Immature natural killer cell (primary cell): ENCODE data around the gene ARHGAP11A. TPM values are rescaled to one million over a fixed set of nuclear protein-coding genes. Genes with fewer than 3 reads are reported as not detected.

Experiments used
- DNase-seq, 3 donors: peaks; one replicate each; pipeline ENCODE4 v3.0.0; 2022; ENCODE audit warnings: mixed read lengths in 1 of 3
- H3K27ac Mint-ChIP-seq, 6 donors: one replicate each; pipeline ENCODE4 v1.8.0; 2020; ENCODE audit warnings: mixed read lengths in 6 of 6, mild to moderate bottlenecking in 5 of 6, inconsistent platforms in 4 of 6, moderate library complexity in 3 of 6
- H3K27me3 Mint-ChIP-seq, 3 donors: one replicate each; pipeline ENCODE4 v1.8.0; 2020 to 2021; ENCODE audit warnings: low read depth in 3 of 3, mild to moderate bottlenecking in 3 of 3, mixed read lengths in 3 of 3, moderate library complexity in 3 of 3, inconsistent platforms in 1 of 3
- H3K36me3 Mint-ChIP-seq, 3 donors: one replicate each; pipeline ENCODE4 v1.8.0; 2020; ENCODE audit warnings: mixed read lengths in 3 of 3, inconsistent platforms in 2 of 3, mild to moderate bottlenecking in 2 of 3
- H3K4me1 Mint-ChIP-seq, 2 donors: one replicate each; pipeline ENCODE4 v1.8.0; 2020; ENCODE audit warnings: inconsistent platforms in 2 of 2, mild to moderate bottlenecking in 2 of 2, mixed read lengths in 2 of 2, moderate library complexity in 1 of 2
- H3K4me3 Mint-ChIP-seq, 5 donors: one replicate each; pipeline ENCODE4 v1.8.0; 2020; ENCODE audit warnings: mild to moderate bottlenecking in 5 of 5, mixed read lengths in 5 of 5, inconsistent platforms in 3 of 5, moderate library complexity in 3 of 5
- H3K9me3 Mint-ChIP-seq, 6 donors: one replicate each; pipeline ENCODE4 v1.8.0; 2020; ENCODE audit warnings: mild to moderate bottlenecking in 6 of 6, mixed read lengths in 6 of 6, inconsistent platforms in 4 of 6, moderate library complexity in 3 of 6
- polyA plus RNA-seq, 3 donors: library from polyadenylated mRNA; unstranded; fragments of 300-500 nt; fragmentation: Illumina TruSeq; gene quantifications; one replicate each; pipeline ENCODE4 v1.2.3, GENCODE V29; 2021

Gene ARHGAP11A
- polyA plus RNA-seq, 3 donors from 2014 or later = 0.58 to 5.1 (median 1.7) TPM

GRCh38 chr15:32667321-32667720 is 52.0 kb downstream of the ARHGAP11A start:
- DNase-seq = no peak
- H3K4me3 Mint-ChIP-seq = no peak overlapping the region
- H3K4me1 Mint-ChIP-seq = peaks cover 4 to 7% of the 10 kb centered on the region in 2 donors
- H3K9me3 Mint-ChIP-seq = no peaks in the 10 kb centered on the region
- H3K36me3 Mint-ChIP-seq = no peaks in the 10 kb centered on the region
- H3K27me3 Mint-ChIP-seq = no peaks in the 10 kb centered on the region
- H3K27ac Mint-ChIP-seq = no peak overlapping the region

- H3K27ac Mint-ChIP-seq = no peak overlapping the region
- no peaks in the 10 kb centered on the region for H3K4me1 Mint-ChIP-seq
- no peak overlapping the region for H3K4me3 Mint-ChIP-seq
- no peaks in the 10 kb centered on the region for H3K27me3 Mint-ChIP-seq
- no peaks in the 10 kb centered on the region for H3K36me3 Mint-ChIP-seq
- H3K9me3 Mint-ChIP-seq = no peaks in the 10 kb centered on the region
- DNase-seq = no peak
Measured at GRCh38 chr15:32668942-32669341, 53.6 kb downstream of the ARHGAP11A start.

- Mint-ChIP-seq H3K4me3 (no peak overlapping the region), H3K36me3 (no peaks in the 10 kb centered on the region), H3K4me1 (no peaks in the 10 kb centered on the region), H3K27me3 (no peaks in the 10 kb centered on the region), H3K9me3 (no peaks in the 10 kb centered on the region), H3K27ac (no peak overlapping the region)
- DNase-seq = no peak
Measured at GRCh38 chr15:32669896-32670611, 54.8 kb downstream of the ARHGAP11A start.

GRCh38 chr15:32670623-32671022 is 55.3 kb downstream of the ARHGAP11A start:
- no peaks in the 10 kb centered on the region for H3K4me1 Mint-ChIP-seq
- no peak for DNase-seq
- no peak overlapping the region for H3K4me3 Mint-ChIP-seq
- no peaks in the 10 kb centered on the region for H3K36me3 Mint-ChIP-seq
- H3K27me3 Mint-ChIP-seq = no peaks in the 10 kb centered on the region
- H3K9me3 Mint-ChIP-seq = no peaks in the 10 kb centered on the region
- H3K27ac Mint-ChIP-seq = no peak overlapping the region

- Mint-ChIP-seq H3K27ac (no peak overlapping the region), H3K27me3 (no peaks in the 10 kb centered on the region), H3K36me3 (no peaks in the 10 kb centered on the region), H3K9me3 (no peaks in the 10 kb centered on the region), H3K4me1 (no peaks in the 10 kb centered on the region), H3K4me3 (no peak overlapping the region)
- DNase-seq = no peak
Measured at GRCh38 chr15:32671339-32672325, 56.3 kb downstream of the ARHGAP11A start.

- Mint-ChIP-seq H3K27me3 (peaks cover 0 to 4% (median 0%) of the 10 kb centered on the region in 3 donors), H3K9me3 (no peaks in the 10 kb centered on the region), H3K4me3 (no peak overlapping the region), H3K4me1 (no peaks in the 10 kb centered on the region), H3K27ac (no peak overlapping the region), H3K36me3 (no peaks in the 10 kb centered on the region)
- DNase-seq = no peak
Measured at GRCh38 chr15:32674681-32675080, 59.4 kb downstream of the ARHGAP11A start.

- no peaks in the 10 kb centered on the region for H3K36me3 Mint-ChIP-seq
- H3K9me3 Mint-ChIP-seq = no peaks in the 10 kb centered on the region
Measured at GRCh38 chr15:32675466-32675865, 60.2 kb downstream of the ARHGAP11A start.

GRCh38 chr15:32676169-32676568 is 60.9 kb downstream of the ARHGAP11A start:
- Mint-ChIP-seq H3K4me3 (no peak overlapping the region), H3K27ac (no peak overlapping the region), H3K9me3 (no peaks in the 10 kb centered on the region), H3K4me1 (no peaks in the 10 kb centered on the region), H3K36me3 (no peaks in the 10 kb centered on the region), H3K27me3 (peaks cover 0 to 4% (median 0%) of the 10 kb centered on the region in 3 donors)
- DNase-seq = no peak

More at GRCh38 chr15:32675466-32675865, 60.2 kb downstream of the ARHGAP11A start:
- Mint-ChIP-seq H3K27ac (no peak overlapping the region), H3K4me1 (no peaks in the 10 kb centered on the region), H3K4me3 (no peak overlapping the region), H3K27me3 (peaks cover 0 to 4% (median 0%) of the 10 kb centered on the region in 3 donors)
- no peak for DNase-seq

GRCh38 chr15:32677238-32677750 is 62.0 kb downstream of the ARHGAP11A start:
- Mint-ChIP-seq H3K4me1 (no peaks in the 10 kb centered on the region), H3K27me3 (peaks cover 0 to 4% (median 0%) of the 10 kb centered on the region in 3 donors), H3K4me3 (no peak overlapping the region), H3K9me3 (no peaks in the 10 kb centered on the region), H3K27ac (no peak overlapping the region), H3K36me3 (no peaks in the 10 kb centered on the region)
- DNase-seq = no peak

- H3K27me3 Mint-ChIP-seq = peaks cover 0 to 4% (median 0%) of the 10 kb centered on the region in 3 donors
- DNase-seq = no peak
- H3K36me3 Mint-ChIP-seq = no peaks in the 10 kb centered on the region
- H3K4me1 Mint-ChIP-seq = no peaks in the 10 kb centered on the region
- no peak overlapping the region for H3K27ac Mint-ChIP-seq
- H3K4me3 Mint-ChIP-seq = no peak overlapping the region
- no peaks in the 10 kb centered on the region for H3K9me3 Mint-ChIP-seq
Measured at GRCh38 chr15:32679298-32679690, 64.0 kb downstream of the ARHGAP11A start.

- peaks cover 0 to 5% (median 0%) of the 10 kb centered on the region in 3 donors for H3K27me3 Mint-ChIP-seq
- H3K9me3 Mint-ChIP-seq = no peaks in the 10 kb centered on the region
- no peak overlapping the region for H3K27ac Mint-ChIP-seq
- H3K36me3 Mint-ChIP-seq = no peaks in the 10 kb centered on the region
- no peaks in the 10 kb centered on the region for H3K4me1 Mint-ChIP-seq
- no peak overlapping the region for H3K4me3 Mint-ChIP-seq
- DNase-seq = no peak
Measured at GRCh38 chr15:32682569-32682968, 67.3 kb downstream of the ARHGAP11A start.

- Mint-ChIP-seq H3K4me1 (no peaks in the 10 kb centered on the region), H3K27ac (no peak overlapping the region), H3K36me3 (no peaks in the 10 kb centered on the region), H3K27me3 (peaks cover 0 to 1% (median 0%) of the 10 kb centered on the region in 3 donors), H3K9me3 (no peaks in the 10 kb centered on the region), H3K4me3 (no peak overlapping the region)
- DNase-seq = no peak
Measured at GRCh38 chr15:32682977-32683630, 67.8 kb downstream of the ARHGAP11A start.

GRCh38 chr15:32683906-32684584 is 68.7 kb downstream of the ARHGAP11A start:
- H3K27ac Mint-ChIP-seq = no peak overlapping the region
- H3K4me3 Mint-ChIP-seq = no peak overlapping the region

More at GRCh38 chr15:32683906-32684584, 68.7 kb downstream of the ARHGAP11A start:
- H3K36me3 Mint-ChIP-seq = no peaks in the 10 kb centered on the region
- no peak for DNase-seq
- peaks cover 0 to 1% (median 0%) of the 10 kb centered on the region in 3 donors for H3K27me3 Mint-ChIP-seq
- no peaks in the 10 kb centered on the region for H3K4me1 Mint-ChIP-seq
- no peaks in the 10 kb centered on the region for H3K9me3 Mint-ChIP-seq
